Hematopoietic multipotent progenitor cell treated with erythropoietin and hydrocortisone succinate and interleukin-3 and kit ligand, for 6 days (in vitro differentiated cells): Measurements from ENCODE around the gene TARP.
A peak's percentile ranks its signal among the peaks of the same experiment; 100 is the strongest.
"Not testable (repeated sequence)": the region's sequence is repeated elsewhere in the genome, so short reads cannot be mapped to it uniquely, and the experiment has no call there.

Source experiments
- DNase-seq: peaks from one replicate; pipeline ENCODE4 v3.0.0-alpha.2; 2015

TARP gene

GRCh38 chr7:38296059-38296857 is 22.8 kb upstream of the TARP start:
- DNase-seq = no peak

- no peak for DNase-seq
These were observed 21.5 kb upstream of the TARP start for GRCh38 chr7:38294926-38295325.

- DNase-seq = no peak
These were observed 19.0 kb upstream of the TARP start for GRCh38 chr7:38292442-38292841.

- no peak for DNase-seq
These were observed 18.2 kb upstream of the TARP start for GRCh38 chr7:38291650-38292049.

- no peak for DNase-seq
These were observed 17.7 kb upstream of the TARP start for GRCh38 chr7:38291117-38291647.

- no peak for DNase-seq
These were observed 11.1 kb upstream of the TARP start for GRCh38 chr7:38284553-38284952.

GRCh38 chr7:38283809-38284208 is 10.4 kb upstream of the TARP start:
- DNase-seq = peak; percentile 44

- DNase-seq = no peak
These were observed 9.7 kb upstream of the TARP start for GRCh38 chr7:38283107-38283506.

GRCh38 chr7:38282081-38282480 is 8.6 kb upstream of the TARP start:
- peak; percentile 36 for DNase-seq

GRCh38 chr7:38281266-38281665 is 7.8 kb upstream of the TARP start:
- DNase-seq = no peak

GRCh38 chr7:38280707-38281106 is 7.3 kb upstream of the TARP start:
- no peak for DNase-seq

GRCh38 chr7:38280000-38280399 is 6.6 kb upstream of the TARP start:
- no peak for DNase-seq

- DNase-seq = peak; percentile 56
These were observed 2.9 kb upstream of the TARP start for GRCh38 chr7:38276096-38276877.

GRCh38 chr7:38274927-38275620 is 1.6 kb upstream of the TARP start:
- peak; percentile 51 for DNase-seq

GRCh38 chr7:38274486-38274885 is 1.1 kb upstream of the TARP start:
- no peak for DNase-seq

GRCh38 chr7:38270405-38270804 is 3.0 kb downstream of the TARP start:
- not testable (repeated sequence) for DNase-seq

- DNase-seq = not testable (repeated sequence)
These were observed 3.6 kb downstream of the TARP start for GRCh38 chr7:38269704-38270346.

GRCh38 chr7:38265958-38266357 is 7.5 kb downstream of the TARP start:
- not testable (repeated sequence) for DNase-seq

GRCh38 chr7:38264602-38265001 is 8.8 kb downstream of the TARP start:
- DNase-seq = not testable (repeated sequence)

GRCh38 chr7:38263274-38263673 is 10.2 kb downstream of the TARP start:
- not testable (repeated sequence) for DNase-seq

- no peak for DNase-seq
These were observed 10.9 kb downstream of the TARP start for GRCh38 chr7:38262545-38262944.

- DNase-seq = not testable (repeated sequence)
These were observed 11.4 kb downstream of the TARP start for GRCh38 chr7:38262026-38262425.

- not testable (repeated sequence) for DNase-seq
These were observed 11.8 kb downstream of the TARP start for GRCh38 chr7:38261601-38262000.
